ENCODE measurements around the gene KLK12.

Gene KLK12, protein sequence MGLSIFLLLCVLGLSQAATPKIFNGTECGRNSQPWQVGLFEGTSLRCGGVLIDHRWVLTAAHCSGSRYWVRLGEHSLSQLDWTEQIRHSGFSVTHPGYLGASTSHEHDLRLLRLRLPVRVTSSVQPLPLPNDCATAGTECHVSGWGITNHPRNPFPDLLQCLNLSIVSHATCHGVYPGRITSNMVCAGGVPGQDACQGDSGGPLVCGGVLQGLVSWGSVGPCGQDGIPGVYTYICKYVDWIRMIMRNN

DNA sequence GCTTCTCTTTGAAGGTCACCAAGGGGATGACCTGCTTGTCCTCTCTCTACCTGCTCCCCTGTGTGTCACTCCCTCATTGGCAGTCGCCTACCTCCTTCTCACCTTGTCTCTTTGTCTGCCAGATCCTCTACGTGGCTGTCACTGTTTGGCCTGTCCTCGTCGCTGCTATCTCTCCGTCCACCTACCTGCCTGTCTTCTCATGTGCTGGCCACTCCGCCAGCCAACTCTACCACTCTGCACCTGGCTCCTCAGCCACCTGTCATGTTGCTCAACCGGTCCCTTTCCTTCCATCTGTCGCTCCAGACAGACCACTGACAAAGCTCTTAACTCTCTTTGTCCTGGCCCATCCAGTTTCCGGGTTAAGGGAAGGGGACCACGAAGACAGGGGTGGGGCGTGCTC is at the start of gene KLK12:
Gene KLK12, minus strand, starts transcription at position 299 of the 400 bp plus-strand sequence. CDS start 381 bp downstream, outside the sequence.
- TF ChIP-seq, protein P1, sequence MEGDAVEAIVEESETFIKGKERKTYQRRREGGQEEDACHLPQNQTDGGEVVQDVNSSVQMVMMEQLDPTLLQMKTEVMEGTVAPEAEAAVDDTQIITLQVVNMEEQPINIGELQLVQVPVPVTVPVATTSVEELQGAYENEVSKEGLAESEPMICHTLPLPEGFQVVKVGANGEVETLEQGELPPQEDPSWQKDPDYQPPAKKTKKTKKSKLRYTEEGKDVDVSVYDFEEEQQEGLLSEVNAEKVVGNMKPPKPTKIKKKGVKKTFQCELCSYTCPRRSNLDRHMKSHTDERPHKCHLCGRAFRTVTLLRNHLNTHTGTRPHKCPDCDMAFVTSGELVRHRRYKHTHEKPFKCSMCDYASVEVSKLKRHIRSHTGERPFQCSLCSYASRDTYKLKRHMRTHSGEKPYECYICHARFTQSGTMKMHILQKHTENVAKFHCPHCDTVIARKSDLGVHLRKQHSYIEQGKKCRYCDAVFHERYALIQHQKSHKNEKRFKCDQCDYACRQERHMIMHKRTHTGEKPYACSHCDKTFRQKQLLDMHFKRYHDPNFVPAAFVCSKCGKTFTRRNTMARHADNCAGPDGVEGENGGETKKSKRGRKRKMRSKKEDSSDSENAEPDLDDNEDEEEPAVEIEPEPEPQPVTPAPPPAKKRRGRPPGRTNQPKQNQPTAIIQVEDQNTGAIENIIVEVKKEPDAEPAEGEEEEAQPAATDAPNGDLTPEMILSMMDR (IDR thresholded peaks at IDR 0.05; ENCODE audit: borderline replicate concordance, insufficient read depth, low read depth, low read length) = no peak

DNA sequence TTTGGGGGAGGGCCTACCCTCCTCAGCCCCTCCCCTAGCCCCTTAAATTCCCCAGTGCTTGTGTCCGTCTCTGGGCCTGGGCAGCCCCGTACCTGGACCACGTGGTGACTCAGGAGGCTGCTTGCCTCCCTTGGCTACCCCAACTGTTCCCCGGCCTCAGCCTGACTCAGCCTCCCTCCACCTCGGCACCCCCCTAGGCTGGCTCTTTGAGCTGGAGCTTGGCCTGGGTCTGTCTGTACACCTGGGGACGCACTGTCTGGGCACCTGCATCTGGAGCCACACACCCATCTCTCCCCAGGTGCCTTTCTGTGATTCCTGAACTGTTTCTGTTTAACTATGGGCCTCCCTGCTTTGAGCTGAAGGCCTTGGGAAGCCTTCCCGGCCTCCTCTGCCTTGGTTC is 49.7 kb upstream of the KLK12 start:
- H3K4me3 ChIP-seq (ENCODE audit: low read depth, low read length) = no peak overlapping the region
- TF ChIP-seq, protein P1 (IDR thresholded peaks at IDR 0.05; ENCODE audit: borderline replicate concordance, insufficient read depth, low read depth, low read length) = no peak

More for the DNA sequence above, at the start of gene KLK12:
- H3K4me3 ChIP-seq (ENCODE audit: low read depth, low read length) = no peak within 1 kb of the TSS

DNA sequence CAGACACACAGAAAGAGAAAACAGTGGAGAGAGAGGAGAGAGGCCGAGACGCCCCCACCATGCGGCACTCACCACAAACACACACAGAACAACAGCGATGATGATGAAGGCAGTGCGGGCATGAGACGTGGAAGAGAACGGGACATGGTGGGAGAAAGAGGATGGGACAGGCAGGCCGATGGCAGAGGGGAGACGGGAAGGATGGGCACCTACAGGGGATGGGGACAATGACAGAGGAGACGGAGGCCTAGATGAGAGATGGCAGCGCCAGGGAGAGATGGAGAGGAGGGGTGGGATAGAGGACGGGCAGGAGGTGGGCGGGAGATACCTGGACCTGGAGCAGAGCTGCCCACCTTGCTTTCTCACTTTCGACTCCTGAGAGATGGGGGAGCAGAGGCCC is 49.0 kb upstream of the KLK12 start:
- TF ChIP-seq, protein P1 (IDR thresholded peaks at IDR 0.05; ENCODE audit: borderline replicate concordance, insufficient read depth, low read depth, low read length) = no peak

DNA sequence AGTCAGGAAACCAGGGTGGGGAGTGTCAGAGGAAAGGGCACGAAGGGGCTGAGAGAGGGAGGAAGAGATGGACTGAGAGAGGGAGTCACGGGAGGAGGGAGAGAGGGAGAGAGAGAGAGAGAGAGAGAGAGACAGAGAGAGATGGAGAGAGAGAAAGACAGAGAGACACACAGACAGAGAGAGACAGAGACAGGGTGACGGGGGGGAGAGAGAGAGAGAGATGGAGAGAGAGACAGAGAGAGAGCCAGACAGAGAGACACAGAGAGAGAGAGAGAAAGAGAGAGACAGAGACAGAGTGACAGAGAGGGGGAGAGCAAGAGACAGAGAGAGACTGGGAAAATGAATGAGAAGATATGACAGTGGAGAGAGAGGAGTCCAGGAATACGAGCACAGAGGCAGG is 48.4 kb upstream of the KLK12 start:
- TF ChIP-seq, protein P1 (IDR thresholded peaks at IDR 0.05; ENCODE audit: borderline replicate concordance, insufficient read depth, low read depth, low read length) = no peak
- no peak overlapping the region for H3K4me3 ChIP-seq (ENCODE audit: low read depth, low read length)

More for the DNA sequence above, 49.0 kb upstream of the KLK12 start:
- H3K4me3 ChIP-seq (ENCODE audit: low read depth, low read length) = no peak overlapping the region

DNA sequence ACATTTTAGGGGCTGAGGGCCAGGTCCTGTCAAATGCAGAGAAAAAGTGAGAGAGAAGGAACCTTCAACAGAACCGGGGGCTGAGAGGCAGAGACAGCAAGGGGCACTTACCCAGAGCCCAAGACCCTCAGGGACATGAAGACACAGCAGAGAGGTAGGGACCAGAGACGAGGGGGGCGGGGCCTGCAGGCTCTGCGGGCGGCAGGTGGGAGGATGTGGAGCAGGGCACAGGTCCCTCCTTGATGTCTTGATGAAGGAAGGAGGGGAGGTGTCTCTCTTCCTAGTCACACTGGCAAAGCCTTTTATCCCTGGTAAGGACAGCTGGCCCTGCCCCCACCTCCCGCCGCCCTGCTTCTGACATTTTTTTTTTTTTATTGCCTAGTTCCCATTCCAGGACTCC is 47.8 kb upstream of the KLK12 start, which contains the start of gene KLK14:
Gene KLK14, minus strand, starts transcription at position 277 of the 400 bp plus-strand sequence. Its CDS starts 273 bp downstream, at position 4.
- no peak within 1 kb of the TSS for H3K4me3 ChIP-seq (ENCODE audit: low read depth, low read length)
- TF ChIP-seq, protein P1 (IDR thresholded peaks at IDR 0.05; ENCODE audit: borderline replicate concordance, insufficient read depth, low read depth, low read length) = no peak

DNA sequence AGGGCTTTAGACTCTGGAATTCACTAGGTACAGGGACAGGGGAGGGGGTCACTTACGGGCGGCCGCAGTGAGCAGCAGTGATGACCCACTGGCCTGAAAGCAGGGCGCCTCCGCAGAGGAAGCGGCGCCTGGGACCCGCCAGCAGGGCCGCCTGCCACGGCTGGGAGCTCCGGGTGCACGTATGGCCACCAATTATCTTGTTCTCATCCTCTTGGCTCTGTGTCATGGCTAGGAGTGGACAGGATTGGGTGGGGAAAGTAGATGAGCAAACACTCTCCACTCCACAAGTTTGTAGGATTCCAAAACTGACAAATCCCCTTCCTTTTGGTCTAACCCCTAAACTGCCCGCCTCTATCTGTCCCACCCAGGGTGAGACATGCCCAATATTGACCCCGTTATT is 46.7 kb upstream of the KLK12 start:
- H3K4me3 ChIP-seq (ENCODE audit: low read depth, low read length) = no peak overlapping the region
- TF ChIP-seq, protein P1 (IDR thresholded peaks at IDR 0.05; ENCODE audit: borderline replicate concordance, insufficient read depth, low read depth, low read length) = no peak

DNA sequence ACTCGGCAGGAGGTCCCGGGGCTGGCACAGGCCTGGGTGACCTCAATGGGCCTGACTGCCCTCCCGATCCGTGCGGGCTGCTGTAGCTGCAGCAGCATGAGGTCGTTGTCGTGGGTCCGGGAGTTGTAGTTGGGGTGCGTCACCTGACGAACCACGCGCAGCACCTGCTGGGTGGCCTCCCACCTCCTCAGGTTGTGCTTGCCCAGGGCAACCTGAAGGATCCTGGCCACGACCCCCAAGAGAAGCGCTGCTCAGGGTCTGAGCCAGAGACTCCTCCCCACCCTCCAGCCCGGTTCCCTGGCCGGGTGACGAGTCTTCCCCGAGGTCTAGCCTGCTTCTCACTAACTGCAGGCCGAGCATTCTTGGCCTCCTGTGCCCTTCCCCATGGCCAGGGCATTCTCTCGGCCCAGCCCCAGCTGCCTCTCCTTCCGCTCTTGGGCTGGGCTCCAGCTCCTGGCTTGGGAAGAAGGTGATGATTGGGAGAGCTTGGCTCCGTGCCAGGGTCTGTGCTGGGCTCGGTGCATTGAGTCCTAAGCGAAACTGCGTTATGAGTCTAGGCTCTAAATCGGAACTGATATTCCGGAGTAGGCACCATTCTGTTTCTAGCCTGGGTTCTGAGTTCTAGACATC is 44.8 kb upstream of the KLK12 start:
- no peak overlapping the region for H3K4me3 ChIP-seq (ENCODE audit: low read depth, low read length)
- TF ChIP-seq, protein P1 (IDR thresholded peaks at IDR 0.05; ENCODE audit: borderline replicate concordance, insufficient read depth, low read depth, low read length) = no peak
